Measurements from ENCODE around the gene TMEM204. TPM values are rescaled to one million over a fixed set of nuclear protein-coding genes. Genes with fewer than 3 reads are reported as not detected.
"Not testable (repeated sequence)": the region's sequence is repeated elsewhere in the genome, so short reads cannot be mapped to it uniquely, and the experiment has no call there.

The TMEM204 gene
- total RNA-seq, 1 donor from 2014 or later = 0.18 TPM

GRCh38 chr16:1590366-1590765 is 56.9 kb downstream of the TMEM204 start:
- Mint-ChIP-seq H3K9me3 (no peaks in the 10 kb centered on the region), H3K36me3 (ENCODE audit: low read depth) (no peaks in the 10 kb centered on the region), H3K27me3 (no peaks in the 10 kb centered on the region), H3K4me3 (no peak overlapping the region), H3K27ac (no peak overlapping the region), H3K4me1 (no peaks in the 10 kb centered on the region)
- no peak for ATAC-seq (ENCODE audit: low read depth)
- no peak for DNase-seq
- ChIA-PET CTCF (no interaction called here), POLR2A (no interaction called here)
- intact Hi-C loops (cut with micrococcal nuclease) = no loop called here
- no peak for TF ChIP-seq CTCF (IDR thresholded peaks at IDR 0.05)

- ATAC-seq (ENCODE audit: low read depth) = no peak
- Mint-ChIP-seq H3K27ac (no peak overlapping the region), H3K9me3 (no peaks in the 10 kb centered on the region), H3K36me3 (ENCODE audit: low read depth) (no peaks in the 10 kb centered on the region), H3K27me3 (no peaks in the 10 kb centered on the region), H3K4me1 (no peaks in the 10 kb centered on the region), H3K4me3 (no peak overlapping the region)
- POLR2A ChIA-PET = no interaction called here
- DNase-seq = no peak
- CTCF ChIA-PET = no interaction called here
- TF ChIP-seq CTCF (IDR thresholded peaks at IDR 0.05) = no peak
- intact Hi-C loops (cut with micrococcal nuclease) = no loop called here
Observed at GRCh38 chr16:1590930-1591705, 57.7 kb downstream of the TMEM204 start.

DNA sequence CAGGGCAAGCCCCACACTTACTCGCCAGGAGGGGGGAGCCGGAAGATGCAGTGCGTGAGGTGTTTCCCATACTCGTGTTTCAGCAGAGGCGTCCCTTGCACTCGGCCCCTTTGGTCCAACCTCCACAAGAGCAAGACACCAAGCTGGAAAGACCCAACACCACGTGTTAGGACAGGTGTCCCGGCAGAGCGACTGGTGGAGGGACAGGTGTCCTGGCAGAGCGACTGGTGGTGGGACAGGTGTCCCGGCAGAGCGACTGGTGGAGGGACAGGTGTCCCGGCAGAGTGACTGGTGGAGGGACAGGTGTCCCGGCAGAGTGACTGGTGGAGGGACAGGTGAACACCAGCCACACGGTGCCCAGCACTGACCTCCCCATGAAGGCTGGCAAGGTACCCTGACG is 59.0 kb downstream of the TMEM204 start:
- no peaks in the 10 kb centered on the region for H3K9me3 Mint-ChIP-seq
- CTCF ChIA-PET = no interaction called here
- H3K4me1 Mint-ChIP-seq = no peaks in the 10 kb centered on the region
- POLR2A ChIA-PET = interaction anchor here (0.6 kb wide), 1 partner anchor 152 kb away, joined by 7 read pairs; no protein-coding TSS in a partner anchor
- no peak overlapping the region for H3K27ac Mint-ChIP-seq
- TF ChIP-seq CTCF (IDR thresholded peaks at IDR 0.05) = no peak
- no peak for DNase-seq
- no peak for ATAC-seq (ENCODE audit: low read depth)
- H3K27me3 Mint-ChIP-seq = no peaks in the 10 kb centered on the region
- H3K4me3 Mint-ChIP-seq = no peak overlapping the region
- intact Hi-C loops (cut with micrococcal nuclease) = no loop called here
- no peaks in the 10 kb centered on the region for H3K36me3 Mint-ChIP-seq (ENCODE audit: low read depth)

DNA sequence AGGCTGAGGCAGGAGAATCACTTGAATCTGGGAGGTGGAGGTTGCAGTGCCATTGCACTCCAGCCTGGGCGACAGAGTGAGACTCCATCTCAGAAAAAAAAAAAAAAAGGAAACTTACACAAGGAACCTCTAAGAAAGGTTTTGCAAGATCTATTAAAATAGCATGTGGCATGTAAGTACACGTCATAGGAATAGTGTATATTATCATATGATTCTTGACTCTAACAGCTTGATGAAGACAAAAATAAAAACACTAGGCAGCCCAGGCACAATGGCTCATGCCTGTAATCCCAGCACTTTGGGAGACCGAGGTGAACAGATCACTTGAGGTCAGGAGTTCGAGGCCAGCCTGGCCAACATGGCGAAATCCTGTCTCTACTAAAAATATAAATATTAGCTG is 62.0 kb downstream of the TMEM204 start:
- H3K9me3 Mint-ChIP-seq; DNase-seq; H3K27me3 Mint-ChIP-seq; CTCF ChIA-PET; H3K4me3 Mint-ChIP-seq; H3K36me3 Mint-ChIP-seq (ENCODE audit: low read depth); POLR2A ChIA-PET; intact Hi-C loops (cut with micrococcal nuclease); H3K27ac Mint-ChIP-seq; H3K4me1 Mint-ChIP-seq; ATAC-seq (ENCODE audit: low read depth): not testable (repeated sequence)

DNA sequence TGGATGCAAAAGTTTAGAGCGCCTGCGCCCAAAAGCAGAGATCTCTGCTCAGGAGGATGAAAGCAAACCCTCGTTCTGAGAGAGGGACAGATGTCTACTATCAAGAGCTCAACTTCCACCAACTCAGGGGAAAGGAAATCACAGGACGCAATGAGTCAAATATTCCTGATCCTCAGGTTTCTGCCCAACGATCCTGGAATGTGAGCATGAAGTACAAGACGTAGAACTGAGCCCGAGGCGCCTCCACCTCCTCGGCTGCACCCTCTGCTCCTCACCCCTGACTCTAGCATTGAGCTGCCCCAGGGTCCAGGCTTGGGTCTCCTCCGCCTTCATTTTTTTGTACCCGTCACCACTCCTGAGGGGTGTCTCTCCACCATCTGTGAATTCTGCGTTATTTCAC is 63.0 kb downstream of the TMEM204 start:
- POLR2A ChIA-PET = no interaction called here
- H3K27ac Mint-ChIP-seq = no peak overlapping the region

More for the DNA sequence above, 63.0 kb downstream of the TMEM204 start:
- peaks cover 7% of the 10 kb centered on the region for H3K36me3 Mint-ChIP-seq (ENCODE audit: low read depth)
- intact Hi-C loops (cut with micrococcal nuclease) = no loop called here
- CTCF ChIA-PET = no interaction called here
- TF ChIP-seq CTCF (IDR thresholded peaks at IDR 0.05) = no peak
- H3K27me3 Mint-ChIP-seq = no peaks in the 10 kb centered on the region
- ATAC-seq (ENCODE audit: low read depth) (no peak), DNase-seq (no peak)
- no peaks in the 10 kb centered on the region for H3K9me3 Mint-ChIP-seq
- no peaks in the 10 kb centered on the region for H3K4me1 Mint-ChIP-seq
- no peak overlapping the region for H3K4me3 Mint-ChIP-seq
